ENCODE results near the gene CHD9. TPM values are rescaled to one million over a fixed set of nuclear protein-coding genes. Genes with fewer than 3 reads are reported as not detected.

CHD9 gene
- total and polyA plus RNA-seq, 4 donors, result 6.2 to 46.6 (median 32.5) TPM

GRCh38 chr16:53142823-53143568 is 88.2 kb downstream of the CHD9 start:
- Histone ChIP-seq H3K27ac (ENCODE audit: low read depth in 1 of 2, low read length in 2 of 2) (no peak overlapping the region), H3K9ac (ENCODE audit: low read depth in 1 of 2, low read length in 2 of 2) (no peak overlapping the region), H3K27me3 (ENCODE audit: control insufficient read depth in 4 of 4, insufficient read depth in 4 of 4, low read length in 3 of 4) (no peaks in the 10 kb centered on the region), H3K9me3 (ENCODE audit: control insufficient read depth in 4 of 4, low read length in 3 of 4) (no peaks in the 10 kb centered on the region), H3K4me3 (ENCODE audit: low read depth in 1 of 3, low read length in 3 of 3) (no peak overlapping the region), H3K36me3 (ENCODE audit: control insufficient read depth in 4 of 4, insufficient read depth in 3 of 4, low read depth in 1 of 4, low read length in 3 of 4) (no peaks in the 10 kb centered on the region), H3K4me1 (ENCODE audit: control insufficient read depth in 4 of 4, insufficient read depth in 4 of 4, low read length in 3 of 4) (peaks cover 0 to 5% (median 3%) of the 10 kb centered on the region in 4 donors)
- 99% methylated on average over 6 of the region's 6 CpGs for WGBS
- TF ChIP-seq YY1 (IDR thresholded peaks at IDR 0.05) (no peak), REST (IDR thresholded peaks at IDR 0.05) (no peak), RXRA (IDR thresholded peaks at IDR 0.05) (no peak), JUND (IDR thresholded peaks at IDR 0.05) (no peak)
- no peak for DNase-seq (ENCODE audit: low spot score)

- Histone ChIP-seq H3K9ac (ENCODE audit: low read depth in 1 of 2, low read length in 2 of 2) (no peak overlapping the region), H3K9me3 (ENCODE audit: control insufficient read depth in 4 of 4, low read length in 3 of 4) (no peaks in the 10 kb centered on the region), H3K4me3 (ENCODE audit: low read depth in 1 of 3, low read length in 3 of 3) (no peak overlapping the region), H3K36me3 (ENCODE audit: control insufficient read depth in 4 of 4, insufficient read depth in 3 of 4, low read depth in 1 of 4, low read length in 3 of 4) (no peaks in the 10 kb centered on the region), H3K4me1 (ENCODE audit: control insufficient read depth in 4 of 4, insufficient read depth in 4 of 4, low read length in 3 of 4) (peaks cover 0 to 10% (median 4%) of the 10 kb centered on the region in 4 donors), H3K27ac (ENCODE audit: low read depth in 1 of 2, low read length in 2 of 2) (no peak overlapping the region), H3K27me3 (ENCODE audit: control insufficient read depth in 4 of 4, insufficient read depth in 4 of 4, low read length in 3 of 4) (no peaks in the 10 kb centered on the region)
- no peak for DNase-seq (ENCODE audit: low spot score)
- 41% methylated on average over 3 of the region's 3 CpGs for WGBS
- TF ChIP-seq FOXA1 (IDR thresholded peaks at IDR 0.05) (no peak), RXRA (IDR thresholded peaks at IDR 0.05) (peak in 1 of 2 donors; percentile 43)
Measured at GRCh38 chr16:53147500-53148065, 92.8 kb downstream of the CHD9 start.

- H3K9ac ChIP-seq (ENCODE audit: low read depth in 1 of 2, low read length in 2 of 2), result no peak overlapping the region
- H3K4me3 ChIP-seq (ENCODE audit: low read depth in 1 of 3, low read length in 3 of 3), result no peak overlapping the region
- H3K4me1 ChIP-seq (ENCODE audit: control insufficient read depth in 4 of 4, insufficient read depth in 4 of 4, low read length in 3 of 4), result peaks cover 3 to 13% (median 4%) of the 10 kb centered on the region in 4 donors
- no peak overlapping the region for H3K27ac ChIP-seq (ENCODE audit: low read depth in 1 of 2, low read length in 2 of 2)
- no peak for TF ChIP-seq REST (IDR thresholded peaks at IDR 0.05)
- TF ChIP-seq SP1 (IDR thresholded peaks at IDR 0.05), result no peak
- no peak for TF ChIP-seq ATF3 (IDR thresholded peaks at IDR 0.05)
- no peak for DNase-seq (ENCODE audit: low spot score)
- H3K36me3 ChIP-seq (ENCODE audit: control insufficient read depth in 4 of 4, insufficient read depth in 3 of 4, low read depth in 1 of 4, low read length in 3 of 4), result peaks cover 0 to under 1% (median 0%) of the 10 kb centered on the region in 4 donors
- H3K27me3 ChIP-seq (ENCODE audit: control insufficient read depth in 4 of 4, insufficient read depth in 4 of 4, low read length in 3 of 4), result no peaks in the 10 kb centered on the region
- WGBS, result 99% methylated on average over 3 of the region's 3 CpGs
- no peaks in the 10 kb centered on the region for H3K9me3 ChIP-seq (ENCODE audit: control insufficient read depth in 4 of 4, low read length in 3 of 4)
Measured at GRCh38 chr16:53150769-53151168, 96.0 kb downstream of the CHD9 start.

Measured in liver (tissue), 9 donors.